ENCODE data around the gene TRIP6. TPM values are rescaled to one million over a fixed set of nuclear protein-coding genes. Genes with fewer than 3 reads are reported as not detected.

The TRIP6 gene, protein sequence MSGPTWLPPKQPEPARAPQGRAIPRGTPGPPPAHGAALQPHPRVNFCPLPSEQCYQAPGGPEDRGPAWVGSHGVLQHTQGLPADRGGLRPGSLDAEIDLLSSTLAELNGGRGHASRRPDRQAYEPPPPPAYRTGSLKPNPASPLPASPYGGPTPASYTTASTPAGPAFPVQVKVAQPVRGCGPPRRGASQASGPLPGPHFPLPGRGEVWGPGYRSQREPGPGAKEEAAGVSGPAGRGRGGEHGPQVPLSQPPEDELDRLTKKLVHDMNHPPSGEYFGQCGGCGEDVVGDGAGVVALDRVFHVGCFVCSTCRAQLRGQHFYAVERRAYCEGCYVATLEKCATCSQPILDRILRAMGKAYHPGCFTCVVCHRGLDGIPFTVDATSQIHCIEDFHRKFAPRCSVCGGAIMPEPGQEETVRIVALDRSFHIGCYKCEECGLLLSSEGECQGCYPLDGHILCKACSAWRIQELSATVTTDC
- 38.0 TPM for total RNA-seq
- 80.0 TPM for polyA plus RNA-seq

GRCh38 chr7:100867040-100867775 lies at the start of gene TRIP6:
Gene TRIP6, plus strand, starts transcription at chr7:100867387. Its CDS starts 111 bp downstream, at chr7:100867498.
- Histone ChIP-seq H3K4me1 (ENCODE audit: insufficient read depth) (no peaks in the 10 kb centered on the region), H3K36me3 (ENCODE audit: insufficient read depth) (peaks cover 3% of the 10 kb centered on the region), H3K4me3 (ENCODE audit: low read depth, low read length) (peak within 1 kb of the TSS; percentile 67), H3K27ac (ENCODE audit: low read depth) (peak within 1 kb of the TSS; percentile 89)
- peak; percentile 89 for DNase-seq (ENCODE audit: extremely low spot score)
- WGBS, result 1% methylated on average over 42 of the region's 42 CpGs

GRCh38 chr7:100818366-100818765 lies 48.8 kb upstream of the TRIP6 start:
- Histone ChIP-seq H3K4me1 (ENCODE audit: insufficient read depth) (no peaks in the 10 kb centered on the region), H3K4me3 (ENCODE audit: low read depth, low read length) (no peak overlapping the region), H3K36me3 (ENCODE audit: insufficient read depth) (peaks cover 3% of the 10 kb centered on the region), H3K27ac (ENCODE audit: low read depth) (no peak overlapping the region)
- DNase-seq (ENCODE audit: extremely low spot score), result no peak
- 93% methylated on average over 9 of the region's 9 CpGs for WGBS

- Histone ChIP-seq H3K27ac (ENCODE audit: low read depth) (no peak overlapping the region), H3K4me3 (ENCODE audit: low read depth, low read length) (no peak overlapping the region), H3K4me1 (ENCODE audit: insufficient read depth) (no peaks in the 10 kb centered on the region), H3K36me3 (ENCODE audit: insufficient read depth) (peaks cover 3% of the 10 kb centered on the region)
- WGBS, result 83% methylated on average over 6 of the region's 6 CpGs
- no peak for DNase-seq (ENCODE audit: extremely low spot score)
Observed at GRCh38 chr7:100818825-100819224, 48.4 kb upstream of the TRIP6 start.

- Histone ChIP-seq H3K27ac (ENCODE audit: low read depth) (no peak overlapping the region), H3K4me3 (ENCODE audit: low read depth, low read length) (no peak overlapping the region), H3K36me3 (ENCODE audit: insufficient read depth) (peaks cover 3% of the 10 kb centered on the region), H3K4me1 (ENCODE audit: insufficient read depth) (no peaks in the 10 kb centered on the region)
- 95% methylated on average over 23 of the region's 23 CpGs for WGBS
- DNase-seq (ENCODE audit: extremely low spot score), result no peak
Observed at GRCh38 chr7:100819586-100819985, 47.6 kb upstream of the TRIP6 start.

- DNase-seq (ENCODE audit: extremely low spot score), result no peak
- no peak overlapping the region for H3K27ac ChIP-seq (ENCODE audit: low read depth)
- H3K36me3 ChIP-seq (ENCODE audit: insufficient read depth), result no peaks in the 10 kb centered on the region
- no peak overlapping the region for H3K4me3 ChIP-seq (ENCODE audit: low read depth, low read length)
- WGBS, result 93% methylated on average over 43 of the region's 43 CpGs
- no peaks in the 10 kb centered on the region for H3K4me1 ChIP-seq (ENCODE audit: insufficient read depth)
Observed at GRCh38 chr7:100822236-100823139, 44.7 kb upstream of the TRIP6 start.

GRCh38 chr7:100823140-100823525 lies 44.1 kb upstream of the TRIP6 start:
- H3K4me1 ChIP-seq (ENCODE audit: insufficient read depth), result no peaks in the 10 kb centered on the region
- DNase-seq (ENCODE audit: extremely low spot score), result no peak
- no peak overlapping the region for H3K27ac ChIP-seq (ENCODE audit: low read depth)
- 70% methylated on average over 7 of the region's 7 CpGs for WGBS
- H3K36me3 ChIP-seq (ENCODE audit: insufficient read depth), result no peaks in the 10 kb centered on the region
- H3K4me3 ChIP-seq (ENCODE audit: low read depth, low read length), result no peak overlapping the region

GRCh38 chr7:100823534-100823933 lies 43.7 kb upstream of the TRIP6 start:
- no peak for DNase-seq (ENCODE audit: extremely low spot score)
- no peak overlapping the region for H3K27ac ChIP-seq (ENCODE audit: low read depth)
- WGBS, result 95% methylated on average over 31 of the region's 31 CpGs

DNA sequence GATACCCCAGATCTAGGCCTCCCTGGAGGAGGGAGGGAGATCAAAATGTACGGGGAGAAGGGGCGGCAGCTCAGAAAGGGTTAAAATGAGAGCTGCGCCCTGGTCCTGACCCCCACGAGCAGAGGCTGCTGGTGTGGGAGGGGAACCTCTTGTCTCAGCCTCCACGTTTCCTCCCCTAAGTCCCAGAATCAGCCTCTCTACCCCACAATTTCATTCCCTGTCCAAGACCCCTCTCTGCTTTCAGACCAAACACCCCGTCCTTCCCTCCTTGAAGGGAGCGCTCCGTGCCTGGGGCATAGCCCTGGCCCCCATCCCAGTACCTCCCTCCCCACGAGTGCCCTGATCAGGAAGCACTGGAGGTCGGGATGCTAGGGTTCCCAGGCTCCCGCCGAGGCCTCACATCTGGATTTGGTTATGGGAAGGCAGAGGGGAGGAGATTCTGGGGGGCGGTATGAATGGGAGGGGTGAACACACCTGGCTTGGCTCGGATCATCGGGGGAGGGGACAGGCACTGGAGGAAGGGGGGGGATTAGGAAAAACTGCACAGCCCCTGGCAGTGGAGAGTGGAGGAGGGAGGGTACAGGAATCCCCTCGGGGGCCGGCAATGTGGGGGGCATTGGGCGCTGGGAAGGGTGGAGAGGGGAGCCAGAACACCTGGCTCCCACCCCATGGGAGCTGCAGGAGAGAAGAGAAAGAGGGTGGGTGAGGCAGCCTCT lies 42.5 kb upstream of the TRIP6 start:
- H3K27ac ChIP-seq (ENCODE audit: low read depth), result no peak overlapping the region
- no peak for DNase-seq (ENCODE audit: extremely low spot score)

More at GRCh38 chr7:100823534-100823933, 43.7 kb upstream of the TRIP6 start:
- H3K4me3 ChIP-seq (ENCODE audit: low read depth, low read length), result no peak overlapping the region
- H3K4me1 ChIP-seq (ENCODE audit: insufficient read depth), result no peaks in the 10 kb centered on the region
- no peaks in the 10 kb centered on the region for H3K36me3 ChIP-seq (ENCODE audit: insufficient read depth)

DNA sequence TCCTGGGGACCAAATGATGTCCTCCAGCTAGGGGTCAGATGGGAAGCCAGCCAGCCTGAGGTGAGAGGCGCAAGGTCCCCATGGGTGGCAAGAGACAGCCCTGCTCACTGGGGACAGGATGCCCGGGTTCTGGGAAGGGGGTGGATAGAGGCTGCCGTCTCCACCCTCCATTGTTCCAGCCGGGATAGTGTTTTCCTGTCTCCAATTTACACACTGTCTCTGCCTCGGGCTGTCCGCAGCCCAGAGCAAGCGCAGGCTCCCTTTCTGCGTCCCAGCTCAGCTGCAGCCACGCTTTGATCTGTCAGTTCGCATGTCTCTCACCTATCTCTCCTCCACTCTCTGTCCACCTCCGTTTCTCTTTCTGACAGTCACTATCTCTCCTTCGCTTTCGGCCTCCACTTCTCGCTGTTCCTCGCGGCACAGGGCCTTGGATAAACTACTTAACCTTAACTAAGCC lies 41.9 kb upstream of the TRIP6 start:
- H3K4me3 ChIP-seq (ENCODE audit: low read depth, low read length), result peak overlapping the region; percentile 90
- DNase-seq (ENCODE audit: extremely low spot score), result no peak
- H3K27ac ChIP-seq (ENCODE audit: low read depth), result no peak overlapping the region
- 31% methylated on average over 16 of the region's 16 CpGs for WGBS
- H3K36me3 ChIP-seq (ENCODE audit: insufficient read depth), result no peaks in the 10 kb centered on the region
- no peaks in the 10 kb centered on the region for H3K4me1 ChIP-seq (ENCODE audit: insufficient read depth)

More for the DNA sequence above, 42.5 kb upstream of the TRIP6 start:
- Histone ChIP-seq H3K4me1 (ENCODE audit: insufficient read depth) (no peaks in the 10 kb centered on the region), H3K36me3 (ENCODE audit: insufficient read depth) (no peaks in the 10 kb centered on the region), H3K4me3 (ENCODE audit: low read depth, low read length) (peak overlapping the region; percentile 90)
- WGBS, result 42% methylated on average over 18 of the region's 18 CpGs

DNA sequence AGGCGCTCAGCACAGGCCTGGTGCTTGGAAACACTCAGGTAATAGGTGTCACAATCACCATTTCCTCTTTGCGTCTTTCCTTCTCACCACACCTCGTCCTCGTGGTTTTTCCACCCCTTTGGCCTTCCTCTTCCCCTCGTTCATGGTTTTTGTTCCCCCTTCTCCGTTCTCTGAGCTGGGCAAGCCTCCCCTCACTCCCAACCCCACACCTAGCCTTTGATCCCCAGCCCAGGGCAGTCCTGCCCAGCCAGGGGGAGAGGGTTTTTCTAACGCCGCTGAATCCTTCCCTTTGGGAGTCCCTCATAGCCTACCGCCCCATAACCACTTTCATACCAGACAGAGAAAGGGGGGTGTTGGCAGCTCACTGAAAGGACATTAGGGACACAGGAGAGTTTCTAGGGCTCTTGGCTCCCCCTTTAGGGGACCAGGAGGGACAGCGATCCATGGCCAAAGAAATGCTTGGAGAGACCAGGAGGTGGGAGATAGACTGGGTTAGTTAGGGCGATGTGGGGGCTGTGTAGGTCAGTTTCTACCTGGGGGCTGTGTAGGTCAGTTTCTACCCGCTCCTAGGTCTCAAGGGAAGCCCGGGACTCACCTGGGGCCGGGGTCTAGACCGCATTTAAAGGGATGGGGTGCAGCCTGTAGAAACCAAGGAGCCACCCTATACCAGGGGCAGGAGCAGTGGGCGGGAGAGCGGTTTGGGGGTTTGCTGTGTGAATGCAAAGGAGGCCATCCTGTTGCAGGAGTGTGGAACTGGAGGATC lies 41.3 kb upstream of the TRIP6 start:
- Histone ChIP-seq H3K36me3 (ENCODE audit: insufficient read depth) (no peaks in the 10 kb centered on the region), H3K4me1 (ENCODE audit: insufficient read depth) (no peaks in the 10 kb centered on the region), H3K4me3 (ENCODE audit: low read depth, low read length) (peak overlapping the region; percentile 90), H3K27ac (ENCODE audit: low read depth) (no peak overlapping the region)
- WGBS, result 16% methylated on average over 17 of the region's 17 CpGs
- DNase-seq (ENCODE audit: extremely low spot score), result no peak

DNA sequence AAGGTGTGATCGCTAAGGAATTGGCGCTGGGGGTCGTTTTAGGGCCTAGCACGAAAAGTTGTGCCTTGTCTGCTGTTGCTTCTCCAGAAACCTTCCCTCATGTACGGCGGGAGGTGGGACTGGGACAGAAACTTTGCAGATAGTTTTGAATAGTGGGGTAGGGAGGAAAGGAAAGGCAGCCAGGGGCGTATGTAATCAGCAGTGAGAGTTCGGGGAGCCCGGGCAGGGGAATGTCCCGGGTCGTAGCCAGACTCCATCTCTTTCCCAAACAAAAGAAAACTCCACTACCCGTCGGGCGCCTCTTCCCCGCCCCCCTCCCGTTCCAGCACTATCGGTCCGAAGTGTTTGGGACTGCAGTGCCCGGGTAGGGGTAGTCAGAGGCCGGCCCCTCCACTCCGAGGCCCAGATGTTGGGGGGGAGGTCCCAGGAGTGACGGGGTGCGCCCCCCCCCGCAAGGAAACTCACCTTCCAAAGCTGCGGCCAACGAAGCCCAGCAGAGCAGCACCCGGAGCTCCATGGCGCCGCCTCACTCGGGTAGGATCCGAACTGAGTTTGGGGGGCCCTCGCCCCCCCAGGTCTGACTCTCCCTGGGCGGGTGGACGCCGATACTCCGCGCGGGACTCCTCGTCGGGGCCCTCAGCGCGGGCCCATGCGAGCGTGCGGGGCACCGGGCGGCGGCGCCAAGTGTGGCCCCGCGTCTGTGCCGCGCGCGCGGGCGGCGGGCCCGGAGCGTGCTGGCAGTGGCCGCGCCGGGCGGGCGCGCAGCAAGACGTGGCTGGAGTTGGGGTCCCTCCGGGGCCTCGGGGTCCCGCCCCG lies 40.5 kb upstream of the TRIP6 start:
- DNase-seq (ENCODE audit: extremely low spot score), result no peak
- peak overlapping the region; percentile 56 for H3K27ac ChIP-seq (ENCODE audit: low read depth)
- no peaks in the 10 kb centered on the region for H3K36me3 ChIP-seq (ENCODE audit: insufficient read depth)
- H3K4me1 ChIP-seq (ENCODE audit: insufficient read depth), result no peaks in the 10 kb centered on the region
- under 1% methylated on average over 71 of the region's 71 CpGs for WGBS
- H3K4me3 ChIP-seq (ENCODE audit: low read depth, low read length), result peak overlapping the region; percentile 90

Measured in urinary bladder (tissue), 4 donors.